CD4-positive, alpha-beta T cell treated with Interleukin-4 for 1 hour (primary cell): ENCODE measurements around the gene RNF2.
"Not testable (repeated sequence)": the region's sequence is repeated elsewhere in the genome, so short reads cannot be mapped to it uniquely, and the experiment has no call there.

Experiments used
- DNase-seq, 2 donors: peaks; one replicate each; pipeline ENCODE4 v3.0.0-alpha.2; 2020 to 2022

Gene RNF2

DNA sequence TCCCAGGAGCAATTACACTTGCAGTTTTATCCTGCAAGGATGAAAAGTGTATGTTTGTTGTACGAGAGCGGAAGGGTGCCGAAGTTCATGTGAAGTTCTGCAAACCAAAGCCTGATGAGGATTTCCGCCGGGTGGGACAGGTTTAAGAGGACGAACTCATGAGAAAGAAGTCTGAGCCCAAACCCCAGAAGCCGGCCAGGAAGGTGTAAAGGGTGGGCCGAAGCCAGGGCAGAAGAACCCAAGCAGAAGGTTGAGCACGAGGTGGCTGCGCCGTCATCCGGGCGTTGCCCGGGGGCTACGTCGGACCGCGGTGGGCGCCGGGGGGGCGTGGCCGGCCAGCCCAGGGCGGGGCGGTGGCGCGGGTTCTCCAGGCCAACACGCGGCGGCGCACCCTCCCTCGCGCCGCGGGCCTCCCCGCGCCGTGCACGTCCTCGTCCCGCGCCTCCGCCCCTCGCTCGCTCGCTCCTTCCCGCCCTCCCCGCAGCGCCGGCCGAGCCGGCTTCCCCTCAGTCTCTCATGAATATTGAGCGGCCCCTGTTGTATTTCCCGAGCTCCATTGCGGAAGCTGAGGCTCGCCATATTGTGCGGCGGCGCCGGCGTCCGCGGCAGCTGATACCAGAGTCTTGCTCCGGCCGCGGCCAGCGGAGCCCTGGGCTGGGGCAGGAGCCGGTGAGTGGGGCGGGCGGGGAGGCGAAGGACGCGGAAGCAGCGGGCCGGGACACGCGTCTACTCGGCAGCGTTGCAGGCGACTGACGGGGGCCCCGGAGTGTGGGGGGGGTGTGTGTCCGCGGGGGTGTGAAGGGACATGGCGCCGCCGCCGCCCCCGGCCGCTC lies at the start of gene RNF2:
TSS of gene RNF2 (plus strand) at position 578 of the 833 bp plus-strand sequence. CDS start 41,996 bp downstream, outside the sequence.
- peak; percentile 84 to 85 for DNase-seq

DNA sequence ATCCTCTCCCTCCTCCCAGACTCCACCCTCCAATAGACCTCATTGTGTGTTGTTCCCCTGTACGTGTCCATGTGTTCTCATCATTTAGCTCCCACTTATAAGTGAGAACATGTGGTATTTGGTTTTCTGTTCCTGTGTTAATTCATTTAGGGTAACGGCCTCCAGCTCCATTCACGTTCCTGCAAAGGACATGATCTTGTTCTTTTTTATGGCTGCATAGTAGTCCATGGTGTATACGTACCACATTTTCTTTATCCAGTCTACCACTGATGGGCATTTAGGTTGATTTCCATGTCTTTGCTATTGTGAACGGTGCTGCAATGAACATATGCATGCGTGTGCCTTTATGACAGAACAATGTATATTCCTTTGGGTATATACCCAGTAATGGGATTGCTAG lies 45.4 kb upstream of the RNF2 start:
- not testable (repeated sequence) for DNase-seq

DNA sequence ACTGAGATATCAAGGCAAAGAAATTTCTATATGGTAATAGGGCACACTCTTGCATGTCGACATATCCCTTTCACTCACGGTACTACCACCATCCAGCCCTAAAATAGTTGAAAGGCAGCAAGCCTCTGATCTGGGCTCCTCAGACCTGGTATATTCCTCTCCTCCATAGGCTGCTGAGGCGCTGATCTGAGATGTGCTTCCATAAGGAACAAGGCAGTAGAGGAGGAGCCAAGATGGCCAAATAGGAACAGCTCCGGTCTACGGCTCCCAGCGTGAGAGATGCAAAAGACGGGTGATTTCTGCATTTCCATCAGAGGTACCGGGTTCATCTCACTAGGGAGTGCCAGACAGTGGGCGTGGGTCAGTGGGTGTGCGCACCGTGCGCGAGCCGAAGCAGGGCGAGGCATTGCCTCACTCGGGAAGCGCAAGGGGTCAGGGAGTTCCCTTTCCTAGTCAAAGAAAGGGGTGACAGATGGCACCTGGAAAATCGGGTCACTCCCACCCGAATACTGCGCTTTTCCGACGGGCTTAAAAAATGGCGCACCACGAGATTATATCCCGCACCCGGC lies 44.0 kb upstream of the RNF2 start:
- DNase-seq = not testable (repeated sequence)

DNA sequence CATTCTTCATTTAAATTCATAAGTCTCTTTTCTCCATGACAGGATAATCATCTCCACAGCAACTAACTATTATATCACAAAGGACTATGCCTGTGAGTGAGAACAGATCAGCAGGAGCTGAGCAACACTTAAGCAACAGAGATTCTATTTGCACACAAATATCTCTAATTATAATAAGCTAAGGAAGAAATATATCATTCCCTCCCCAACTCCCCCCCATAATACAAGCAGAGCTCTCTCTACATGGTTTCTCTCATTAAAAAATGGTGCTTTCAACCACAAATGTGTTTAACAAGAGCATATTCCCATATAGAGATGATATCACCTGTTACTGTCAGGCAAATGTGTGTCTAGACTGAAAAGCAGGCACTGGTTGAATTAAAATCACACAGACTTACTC lies 36.5 kb upstream of the RNF2 start:
- DNase-seq = no peak

DNA sequence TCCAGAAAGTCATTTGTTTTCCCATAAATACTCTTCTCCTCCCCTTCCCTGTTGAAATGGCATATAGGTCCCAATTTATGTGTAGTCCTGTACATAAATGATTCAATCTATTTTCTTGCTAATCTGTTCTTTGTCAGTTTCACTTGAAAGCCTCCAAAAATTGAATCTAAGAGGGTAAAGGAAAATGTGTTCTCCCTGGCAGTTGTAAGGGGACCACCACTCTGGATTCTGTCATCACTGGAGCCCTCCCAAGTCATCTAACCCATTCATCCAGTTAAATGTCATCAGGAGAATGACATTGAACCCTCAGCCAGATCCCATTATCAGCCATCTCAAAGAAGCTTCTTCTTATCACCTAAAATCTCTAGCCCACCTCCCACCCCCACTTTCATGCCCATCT lies 35.0 kb upstream of the RNF2 start:
- no peak for DNase-seq

DNA sequence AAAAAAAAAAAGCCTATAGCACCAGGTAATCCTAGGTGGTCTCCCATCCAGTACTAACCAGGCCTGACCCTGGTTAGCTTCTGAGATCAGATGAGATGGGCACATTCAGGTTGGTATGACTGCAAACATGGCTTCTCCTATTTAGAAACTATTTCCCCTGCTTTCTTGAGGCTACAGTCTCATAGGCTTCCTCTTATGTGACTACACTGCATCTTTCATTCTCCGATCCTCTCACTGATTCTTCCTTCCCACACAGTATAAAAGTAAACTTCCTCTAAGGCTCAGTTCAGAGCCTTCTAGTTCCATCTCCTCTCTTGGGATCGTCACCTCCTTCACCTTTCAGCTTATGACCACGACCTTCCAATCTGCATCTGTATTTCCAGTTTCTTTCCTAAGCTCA lies 30.4 kb upstream of the RNF2 start:
- no peak for DNase-seq

DNA sequence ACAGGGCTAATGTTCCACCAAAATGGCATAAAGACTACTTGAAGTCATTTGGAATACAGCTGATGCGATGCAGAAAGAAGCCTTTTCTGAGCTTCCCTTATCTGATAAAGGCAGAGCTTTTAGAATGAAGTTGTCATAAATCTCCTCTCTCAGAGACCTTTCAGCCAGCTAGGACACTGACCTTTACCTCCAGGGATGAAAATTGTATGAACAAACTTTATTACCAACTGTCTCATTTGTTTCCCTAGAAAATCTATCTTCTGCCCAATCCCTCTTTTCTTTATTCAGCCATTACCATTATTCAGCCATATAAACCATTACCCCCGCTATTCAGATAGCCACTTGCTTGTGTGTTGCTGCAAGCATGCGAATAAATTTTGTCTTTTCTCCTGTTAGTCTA lies 29.7 kb upstream of the RNF2 start:
- DNase-seq = no peak

DNA sequence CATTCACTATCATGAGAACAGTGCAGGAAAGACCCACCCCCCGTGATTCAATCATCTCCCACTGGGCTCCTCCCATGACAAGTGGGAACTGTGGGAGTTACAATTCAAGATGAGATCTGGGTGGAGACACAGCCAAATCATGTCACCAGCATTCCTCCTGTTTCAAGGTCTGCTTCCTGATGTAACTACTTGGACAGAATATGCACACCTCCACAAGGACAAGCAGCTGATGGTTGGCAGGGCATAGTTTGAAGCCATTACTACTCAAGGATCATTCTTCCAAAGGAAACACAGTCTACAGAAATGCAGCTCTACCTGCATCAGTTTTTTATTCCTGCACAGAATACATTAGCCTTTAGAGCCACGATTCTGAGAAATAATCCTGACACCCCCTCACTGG lies 28.5 kb upstream of the RNF2 start:
- no peak for DNase-seq

DNA sequence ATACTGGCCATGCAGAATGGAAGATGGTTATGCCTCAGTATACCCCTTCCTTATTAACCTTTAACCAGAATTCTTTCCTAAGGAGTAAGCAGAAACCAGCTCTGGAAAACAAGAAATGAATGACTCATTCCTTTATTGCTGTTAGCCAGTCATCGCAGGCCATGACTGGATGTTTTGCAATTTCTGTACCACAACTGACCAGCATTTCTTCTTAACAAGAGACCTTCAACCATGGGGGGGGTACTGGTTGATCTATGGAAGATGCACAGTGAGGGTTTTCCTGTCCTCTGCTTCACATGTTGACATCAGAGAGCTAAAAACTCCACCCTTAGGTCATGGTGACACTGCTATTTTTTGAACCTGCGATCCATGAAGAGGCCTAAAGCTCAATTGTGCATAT lies 28.0 kb upstream of the RNF2 start:
- peak in 1 of 2 donors; percentile 13 for DNase-seq

DNA sequence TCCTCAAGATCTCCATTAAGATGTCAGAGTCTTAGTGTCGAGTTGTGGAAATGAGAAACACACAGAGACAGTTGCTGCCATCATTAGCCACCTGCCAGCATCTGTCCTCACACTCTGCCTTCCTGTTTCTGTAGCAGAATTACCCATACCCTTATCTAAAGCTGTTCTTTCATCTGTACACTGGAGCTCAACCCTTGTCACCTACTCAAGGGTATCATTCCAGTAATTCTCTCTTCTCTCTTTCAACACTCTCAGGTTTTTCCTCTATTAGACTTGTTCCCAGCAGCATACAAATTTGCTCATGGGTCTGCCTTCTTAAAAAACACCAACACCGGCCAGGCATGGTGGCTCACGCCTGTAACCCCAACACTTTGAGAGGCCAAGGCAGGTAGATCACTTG lies 27.4 kb upstream of the RNF2 start:
- no peak for DNase-seq

DNA sequence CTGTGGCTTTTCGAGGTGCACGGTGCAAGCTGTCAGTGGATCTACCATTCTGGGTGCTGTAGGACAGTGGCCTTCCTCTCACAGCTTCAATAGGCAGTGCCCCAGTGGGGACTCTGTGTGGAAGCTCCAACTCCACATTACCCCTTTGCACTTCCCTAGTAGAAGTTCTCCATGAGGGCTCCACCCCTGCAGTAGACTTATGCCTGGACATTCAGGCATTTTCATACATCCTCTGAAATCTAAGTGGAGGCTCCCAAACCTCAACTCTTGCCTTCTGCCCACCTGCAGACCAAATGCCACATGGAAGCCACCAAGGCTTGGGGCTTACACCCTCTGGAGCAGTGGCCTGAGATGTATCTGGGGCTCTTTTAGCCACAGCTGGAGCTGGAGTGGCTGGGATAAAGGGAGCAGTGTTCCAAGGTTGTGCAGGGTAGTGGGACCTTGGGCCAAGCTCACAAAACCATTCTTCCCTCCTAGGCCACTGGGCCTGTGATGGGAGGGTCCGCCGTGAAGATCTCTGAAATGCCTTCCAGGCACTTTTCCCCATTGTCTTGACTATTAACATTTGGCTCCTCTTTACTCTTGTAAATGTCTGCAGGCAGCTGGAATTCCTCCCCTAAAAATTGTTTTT lies 18.0 kb upstream of the RNF2 start:
- DNase-seq = no peak

DNA sequence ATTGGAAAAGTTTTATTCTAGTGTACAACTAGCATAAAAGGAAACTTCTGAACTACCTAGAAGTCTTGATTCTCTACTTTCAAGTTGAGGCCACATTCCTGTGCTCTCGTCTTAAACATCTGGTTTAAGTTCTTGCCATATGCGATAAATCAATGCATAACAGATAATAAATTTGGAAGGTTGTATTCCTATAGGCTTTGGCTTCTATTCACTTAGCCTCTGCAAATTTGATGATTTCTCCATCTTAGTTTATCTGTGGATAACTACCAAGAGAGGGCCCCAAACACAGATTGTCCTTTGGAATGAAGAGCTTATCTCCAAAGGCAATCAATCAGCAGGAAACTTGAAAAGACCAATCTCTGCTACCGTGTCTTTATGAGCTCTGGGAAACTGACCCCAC lies 11.7 kb upstream of the RNF2 start:
- DNase-seq = no peak

DNA sequence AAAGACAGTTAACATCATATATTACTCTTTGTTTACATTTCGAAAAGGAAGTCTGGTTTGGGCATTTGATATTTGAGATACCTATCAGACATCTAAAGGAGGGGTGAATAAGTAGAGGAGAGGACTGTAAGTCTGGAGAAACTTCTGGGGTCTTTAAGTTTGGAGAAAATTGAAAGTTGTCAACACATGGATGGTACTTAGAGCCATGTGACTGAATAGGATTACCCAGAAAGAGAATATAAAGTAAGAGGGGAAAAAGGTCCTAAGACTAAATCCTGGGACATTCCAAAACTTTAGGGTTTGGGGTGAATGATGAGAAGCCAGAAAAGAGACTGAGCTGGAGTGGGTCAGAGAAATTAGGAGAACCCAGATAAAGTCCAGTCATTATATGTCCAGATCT lies 10.1 kb upstream of the RNF2 start:
- no peak for DNase-seq

DNA sequence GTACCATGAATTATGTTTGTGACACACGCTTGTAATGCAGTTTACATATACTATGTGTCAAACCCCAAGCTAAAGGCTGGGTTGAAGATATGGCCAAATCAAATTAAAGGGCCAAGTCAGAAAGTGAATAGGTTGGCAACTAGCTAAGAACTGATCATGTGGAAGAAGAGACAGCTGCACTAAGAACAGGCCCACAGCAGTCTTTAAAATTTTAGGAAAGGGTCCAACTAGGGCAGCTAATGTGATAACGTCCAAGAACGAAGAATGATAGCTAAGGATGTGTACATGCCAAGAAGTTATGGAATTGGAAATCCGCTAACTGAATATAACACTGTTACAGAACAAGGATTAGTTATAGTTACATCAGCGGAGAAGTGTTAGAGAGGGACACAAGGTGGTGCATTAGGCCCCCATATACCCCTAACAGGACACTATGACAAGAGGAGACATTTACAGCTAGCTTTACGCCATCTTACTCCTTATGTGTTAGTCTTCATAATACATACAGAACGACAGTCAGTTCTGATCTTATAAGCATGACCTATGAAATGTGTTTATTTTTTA lies 6.5 kb upstream of the RNF2 start:
- DNase-seq = no peak

DNA sequence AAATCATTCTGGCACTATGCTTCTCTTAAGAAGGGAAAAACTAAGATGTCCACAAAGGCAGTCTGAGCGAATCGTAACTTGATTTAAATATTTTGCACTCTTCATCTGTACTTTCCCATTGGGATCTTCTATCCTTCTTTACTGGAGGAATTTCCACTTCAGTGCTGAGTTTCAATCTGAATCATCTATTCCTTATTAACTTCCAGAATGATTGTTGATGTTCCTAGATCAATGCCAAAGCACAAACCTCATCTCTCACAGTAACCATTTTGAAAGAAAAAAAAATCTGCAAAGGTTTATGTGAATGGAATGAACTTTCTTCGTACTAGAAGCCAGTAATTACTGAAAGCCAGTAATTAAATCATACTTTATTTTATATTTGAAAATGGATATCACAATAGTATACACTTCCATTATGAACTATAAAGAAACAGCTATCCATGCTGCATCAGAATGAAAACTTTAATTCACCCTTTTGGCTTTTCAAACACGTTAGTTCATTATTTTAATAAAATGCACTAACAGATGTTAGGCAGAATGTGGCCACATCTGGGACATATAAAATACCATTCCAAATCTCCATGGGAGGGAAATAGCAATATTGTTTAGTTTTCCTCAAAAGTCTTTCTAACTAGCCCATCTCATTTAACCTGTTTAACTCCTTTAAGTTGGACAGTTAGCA lies 5.5 kb upstream of the RNF2 start:
- DNase-seq = no peak

DNA sequence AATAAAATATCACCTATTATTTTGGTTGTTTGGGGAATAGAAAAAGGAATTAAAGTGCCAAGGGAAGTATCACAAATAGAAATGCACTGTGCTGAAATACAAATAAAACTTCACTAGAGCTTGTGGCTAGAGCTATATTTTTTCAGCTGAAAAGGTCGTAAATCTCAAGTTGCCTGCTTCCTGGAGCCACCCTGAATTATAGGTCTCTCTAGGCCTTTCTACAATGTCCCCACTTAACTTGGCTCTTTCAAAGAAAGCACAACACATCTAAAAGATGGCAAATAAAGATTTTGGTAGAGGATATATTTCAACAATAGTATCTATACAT lies 5.0 kb upstream of the RNF2 start:
- DNase-seq = no peak

DNA sequence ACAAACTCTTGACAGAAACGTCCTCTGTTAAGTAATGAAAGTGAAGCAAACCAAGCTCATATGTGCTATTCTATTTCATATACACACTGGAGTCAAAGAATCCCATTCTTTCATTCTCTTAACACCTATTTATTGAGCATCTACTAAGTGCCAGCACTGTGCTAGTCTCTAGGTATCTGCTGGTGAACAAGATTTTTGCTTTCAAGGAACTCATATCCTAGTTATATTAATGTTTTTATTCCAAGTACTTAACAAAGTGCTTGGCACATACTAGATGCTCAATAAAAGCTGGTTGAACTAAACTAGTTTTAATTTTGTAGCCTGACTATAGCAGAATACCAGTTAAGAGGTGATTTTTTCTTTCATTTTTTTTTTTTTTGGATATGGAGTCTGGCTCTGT lies 3.6 kb upstream of the RNF2 start:
- DNase-seq = no peak

DNA sequence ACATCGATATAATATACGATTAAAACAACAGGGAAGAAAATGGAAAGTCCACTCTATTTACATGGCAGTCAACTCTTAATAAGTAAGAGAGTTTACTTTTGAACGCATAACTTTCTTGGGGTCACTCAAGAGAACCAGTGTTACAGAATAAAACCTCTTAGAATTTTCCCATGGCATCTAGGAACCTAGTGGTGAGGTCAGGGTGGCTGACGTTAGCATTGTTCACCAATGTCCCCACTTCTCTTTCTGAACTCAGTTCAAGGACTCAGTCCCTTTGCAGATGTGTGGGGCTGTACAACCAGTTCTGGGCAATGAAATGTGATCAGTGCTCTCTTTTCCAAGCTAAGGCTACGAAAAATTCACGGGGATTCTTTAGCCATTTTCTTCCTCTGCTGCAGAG lies 2.6 kb upstream of the RNF2 start:
- no peak for DNase-seq

DNA sequence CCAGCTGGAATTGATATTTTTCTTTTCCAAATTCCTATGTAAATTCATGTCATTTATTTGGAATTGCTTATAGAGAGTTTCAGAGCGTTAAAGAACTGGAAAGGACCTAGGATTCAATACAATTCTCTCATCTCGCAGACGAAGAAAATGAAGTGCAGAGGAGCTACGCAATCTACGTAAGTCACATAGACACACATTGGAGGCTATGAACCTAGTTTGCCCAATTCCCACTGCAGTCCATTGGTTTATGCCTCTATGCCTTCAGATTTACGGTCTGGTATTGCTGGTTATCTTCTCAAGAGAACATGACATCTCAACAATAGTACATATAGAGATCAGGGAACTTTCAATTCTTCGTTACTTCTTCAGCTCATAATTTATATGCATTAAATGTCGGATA lies 971 bp upstream of the RNF2 start:
- no peak for DNase-seq

DNA sequence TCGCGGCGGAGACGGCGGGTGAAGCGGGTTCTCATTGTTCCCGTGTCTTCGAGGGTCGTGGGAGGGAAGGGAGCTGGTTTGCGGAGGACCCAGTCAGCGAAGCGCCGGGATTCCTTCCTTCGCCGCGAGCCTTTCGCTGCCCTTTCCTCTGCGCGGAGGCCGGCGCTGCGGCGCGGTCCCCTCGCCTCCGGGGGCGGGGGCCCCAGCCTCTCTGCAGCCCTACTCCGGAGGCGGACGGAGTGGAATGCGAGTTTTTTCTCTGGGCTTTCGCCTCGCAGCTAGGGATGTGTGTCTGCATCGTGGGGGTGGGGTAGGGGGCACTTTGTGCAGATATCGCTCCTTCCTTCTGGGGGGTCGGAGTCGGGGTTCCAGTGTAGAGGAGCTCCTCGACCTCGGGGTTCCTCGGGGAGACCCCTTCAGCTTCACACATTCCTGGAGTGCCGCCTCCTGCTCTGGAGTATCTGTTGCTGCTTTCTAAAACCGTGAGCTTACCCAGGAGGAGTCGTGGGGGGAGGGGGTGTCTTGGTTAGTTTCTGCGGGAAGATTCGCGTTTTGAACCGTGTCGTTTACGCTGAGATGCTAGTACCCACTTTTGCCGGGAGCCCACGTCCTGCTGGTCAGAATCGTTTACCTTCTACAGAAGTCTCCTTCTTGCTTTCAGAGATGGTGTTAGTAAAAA lies 595 bp downstream of the RNF2 start:
- DNase-seq = no peak

DNA sequence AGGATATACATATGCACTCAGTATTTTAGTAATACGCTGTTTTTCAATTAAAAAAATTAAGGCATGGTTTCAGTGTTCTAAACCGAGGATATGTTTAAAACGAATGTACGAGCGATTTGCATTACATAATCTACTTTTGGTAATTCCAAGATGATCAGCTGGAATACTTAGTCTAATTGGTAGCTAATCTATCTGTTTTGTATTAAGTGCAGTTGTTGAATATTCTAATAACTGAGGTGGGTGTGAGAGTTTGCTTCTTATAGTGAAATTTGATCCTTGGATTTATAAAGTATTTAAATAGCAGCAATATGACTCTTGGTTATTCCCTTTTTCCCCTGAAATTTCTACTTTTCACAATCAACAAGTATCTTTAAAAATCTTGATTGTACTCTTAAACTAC lies 1.3 kb downstream of the RNF2 start:
- DNase-seq = no peak

DNA sequence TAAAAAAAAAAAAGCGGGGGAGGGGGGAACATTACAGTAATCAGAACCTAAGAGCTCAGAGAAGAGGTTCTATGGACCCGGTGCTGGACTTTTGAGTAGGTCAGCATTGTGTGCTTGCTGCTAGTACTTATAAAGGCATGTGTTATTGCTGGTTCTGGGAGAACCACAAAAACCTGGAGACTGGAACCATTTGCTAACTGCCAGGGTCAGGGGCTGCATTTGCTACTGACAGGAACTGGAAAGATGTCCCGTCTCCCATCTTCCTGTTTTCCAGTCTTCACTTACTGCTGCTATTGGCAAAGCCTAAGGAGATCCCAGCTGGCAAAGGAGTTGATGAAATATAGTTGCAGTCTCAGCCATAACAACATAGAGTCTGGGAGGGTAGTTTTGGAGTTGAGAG lies 4.3 kb downstream of the RNF2 start:
- no peak for DNase-seq
